ENCODE measurements around the gene LRR1.

The LRR1 gene

DNA sequence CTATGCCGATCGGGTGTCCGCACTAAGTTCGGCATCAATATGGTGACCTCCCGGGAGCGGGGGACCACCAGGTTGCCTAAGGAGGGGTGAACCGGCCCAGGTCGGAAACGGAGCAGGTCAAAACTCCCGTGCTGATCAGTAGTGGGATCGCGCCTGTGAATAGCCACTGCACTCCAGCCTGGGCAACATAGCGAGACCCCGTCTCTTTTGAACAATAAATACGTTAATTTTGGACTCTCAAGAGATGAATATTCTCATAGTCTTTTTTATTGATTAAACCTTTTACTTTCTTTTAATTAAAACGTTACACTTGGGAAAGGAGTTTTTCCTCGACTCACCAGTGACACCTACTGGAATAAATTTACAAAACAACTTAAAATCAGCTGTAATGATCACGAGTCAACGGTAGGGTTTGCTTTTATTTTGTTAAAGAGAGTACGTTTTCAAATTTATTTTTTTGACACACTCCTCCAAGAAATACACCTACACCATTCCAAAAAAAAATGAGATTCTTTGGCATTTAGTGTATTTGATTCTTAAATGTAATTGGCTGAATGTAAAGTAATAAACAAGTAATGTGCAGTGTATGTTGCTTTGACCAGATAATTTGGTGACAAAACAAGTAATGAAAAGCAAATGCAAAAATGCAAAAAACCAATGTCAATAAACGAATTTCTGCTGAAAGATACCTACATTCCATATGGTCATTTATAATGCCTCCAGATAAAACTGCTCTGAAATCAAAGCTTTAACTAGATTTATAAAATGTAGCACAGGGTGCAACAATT, 11.9 kb upstream of the LRR1 start (continued):
- TF ChIP-seq ZBTB21 (tag by site-specific recombination; IDR thresholded peaks at IDR 0.05) = no peak; the same call in 1 of the 2 replicates
- TF ChIP-seq ZBTB20 (tag by site-specific recombination; IDR thresholded peaks at IDR 0.05) = no peak
- no peak; the same call in 1 of the 2 replicates for TF ChIP-seq ZNF394 (tag by site-specific recombination; IDR thresholded peaks at IDR 0.05; ENCODE audit: borderline replicate concordance)
- TF ChIP-seq, protein P1, sequence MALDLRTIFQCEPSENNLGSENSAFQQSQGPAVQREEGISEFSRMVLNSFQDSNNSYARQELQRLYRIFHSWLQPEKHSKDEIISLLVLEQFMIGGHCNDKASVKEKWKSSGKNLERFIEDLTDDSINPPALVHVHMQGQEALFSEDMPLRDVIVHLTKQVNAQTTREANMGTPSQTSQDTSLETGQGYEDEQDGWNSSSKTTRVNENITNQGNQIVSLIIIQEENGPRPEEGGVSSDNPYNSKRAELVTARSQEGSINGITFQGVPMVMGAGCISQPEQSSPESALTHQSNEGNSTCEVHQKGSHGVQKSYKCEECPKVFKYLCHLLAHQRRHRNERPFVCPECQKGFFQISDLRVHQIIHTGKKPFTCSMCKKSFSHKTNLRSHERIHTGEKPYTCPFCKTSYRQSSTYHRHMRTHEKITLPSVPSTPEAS (tag by site-specific recombination; IDR thresholded peaks at IDR 0.05) = no peak
- TF ChIP-seq, protein P2, sequence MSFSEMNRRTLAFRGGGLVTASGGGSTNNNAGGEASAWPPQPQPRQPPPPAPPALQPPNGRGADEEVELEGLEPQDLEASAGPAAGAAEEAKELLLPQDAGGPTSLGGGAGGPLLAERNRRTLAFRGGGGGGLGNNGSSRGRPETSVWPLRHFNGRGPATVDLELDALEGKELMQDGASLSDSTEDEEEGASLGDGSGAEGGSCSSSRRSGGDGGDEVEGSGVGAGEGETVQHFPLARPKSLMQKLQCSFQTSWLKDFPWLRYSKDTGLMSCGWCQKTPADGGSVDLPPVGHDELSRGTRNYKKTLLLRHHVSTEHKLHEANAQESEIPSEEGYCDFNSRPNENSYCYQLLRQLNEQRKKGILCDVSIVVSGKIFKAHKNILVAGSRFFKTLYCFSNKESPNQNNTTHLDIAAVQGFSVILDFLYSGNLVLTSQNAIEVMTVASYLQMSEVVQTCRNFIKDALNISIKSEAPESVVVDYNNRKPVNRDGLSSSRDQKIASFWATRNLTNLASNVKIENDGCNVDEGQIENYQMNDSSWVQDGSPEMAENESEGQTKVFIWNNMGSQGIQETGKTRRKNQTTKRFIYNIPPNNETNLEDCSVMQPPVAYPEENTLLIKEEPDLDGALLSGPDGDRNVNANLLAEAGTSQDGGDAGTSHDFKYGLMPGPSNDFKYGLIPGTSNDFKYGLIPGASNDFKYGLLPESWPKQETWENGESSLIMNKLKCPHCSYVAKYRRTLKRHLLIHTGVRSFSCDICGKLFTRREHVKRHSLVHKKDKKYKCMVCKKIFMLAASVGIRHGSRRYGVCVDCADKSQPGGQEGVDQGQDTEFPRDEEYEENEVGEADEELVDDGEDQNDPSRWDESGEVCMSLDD (tag by site-specific recombination; IDR thresholded peaks at IDR 0.05) = peak; percentile 29
- peak; percentile 89 for TF ChIP-seq ZFP37 (tag by site-specific recombination; IDR thresholded peaks at IDR 0.05)
- TF ChIP-seq, protein P3, sequence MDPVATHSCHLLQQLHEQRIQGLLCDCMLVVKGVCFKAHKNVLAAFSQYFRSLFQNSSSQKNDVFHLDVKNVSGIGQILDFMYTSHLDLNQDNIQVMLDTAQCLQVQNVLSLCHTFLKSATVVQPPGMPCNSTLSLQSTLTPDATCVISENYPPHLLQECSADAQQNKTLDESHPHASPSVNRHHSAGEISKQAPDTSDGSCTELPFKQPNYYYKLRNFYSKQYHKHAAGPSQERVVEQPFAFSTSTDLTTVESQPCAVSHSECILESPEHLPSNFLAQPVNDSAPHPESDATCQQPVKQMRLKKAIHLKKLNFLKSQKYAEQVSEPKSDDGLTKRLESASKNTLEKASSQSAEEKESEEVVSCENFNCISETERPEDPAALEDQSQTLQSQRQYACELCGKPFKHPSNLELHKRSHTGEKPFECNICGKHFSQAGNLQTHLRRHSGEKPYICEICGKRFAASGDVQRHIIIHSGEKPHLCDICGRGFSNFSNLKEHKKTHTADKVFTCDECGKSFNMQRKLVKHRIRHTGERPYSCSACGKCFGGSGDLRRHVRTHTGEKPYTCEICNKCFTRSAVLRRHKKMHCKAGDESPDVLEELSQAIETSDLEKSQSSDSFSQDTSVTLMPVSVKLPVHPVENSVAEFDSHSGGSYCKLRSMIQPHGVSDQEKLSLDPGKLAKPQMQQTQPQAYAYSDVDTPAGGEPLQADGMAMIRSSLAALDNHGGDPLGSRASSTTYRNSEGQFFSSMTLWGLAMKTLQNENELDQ (tag by site-specific recombination; IDR thresholded peaks at IDR 0.05; ENCODE audit: low read depth) = no peak
- no peak for TF ChIP-seq MEIS1 (CRISPR knock-in tag; IDR thresholded peaks at IDR 0.05; ENCODE audit: borderline replicate concordance)
- TF ChIP-seq, protein P4, sequence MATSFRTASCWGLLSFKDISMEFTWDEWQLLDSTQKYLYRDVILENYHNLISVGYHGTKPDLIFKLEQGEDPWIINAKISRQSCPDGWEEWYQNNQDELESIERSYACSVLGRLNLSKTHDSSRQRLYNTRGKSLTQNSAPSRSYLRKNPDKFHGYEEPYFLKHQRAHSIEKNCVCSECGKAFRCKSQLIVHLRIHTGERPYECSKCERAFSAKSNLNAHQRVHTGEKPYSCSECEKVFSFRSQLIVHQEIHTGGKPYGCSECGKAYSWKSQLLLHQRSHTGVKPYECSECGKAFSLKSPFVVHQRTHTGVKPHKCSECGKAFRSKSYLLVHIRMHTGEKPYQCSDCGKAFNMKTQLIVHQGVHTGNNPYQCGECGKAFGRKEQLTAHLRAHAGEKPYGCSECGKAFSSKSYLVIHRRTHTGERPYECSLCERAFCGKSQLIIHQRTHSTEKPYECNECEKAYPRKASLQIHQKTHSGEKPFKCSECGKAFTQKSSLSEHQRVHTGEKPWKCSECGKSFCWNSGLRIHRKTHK (tag by site-specific recombination; IDR thresholded peaks at IDR 0.05) = no peak
- no peak for TF ChIP-seq ZIC2 (tag by site-specific recombination; IDR thresholded peaks at IDR 0.05)
- TF ChIP-seq EGR2 (tag by site-specific recombination; IDR thresholded peaks at IDR 0.05; ENCODE audit: low read depth) = no peak
- no peak; the same call in 1 of the 2 replicates for TF ChIP-seq SP2 (tag by site-specific recombination; IDR thresholded peaks at IDR 0.05)
- TF ChIP-seq ZNF555 (tag by site-specific recombination; conservative IDR thresholded peaks at IDR 0.05) = no peak
- no peak for TF ChIP-seq ZNF221 (tag by site-specific recombination; IDR thresholded peaks at IDR 0.05; ENCODE audit: borderline replicate concordance)
- TF ChIP-seq, protein P5, sequence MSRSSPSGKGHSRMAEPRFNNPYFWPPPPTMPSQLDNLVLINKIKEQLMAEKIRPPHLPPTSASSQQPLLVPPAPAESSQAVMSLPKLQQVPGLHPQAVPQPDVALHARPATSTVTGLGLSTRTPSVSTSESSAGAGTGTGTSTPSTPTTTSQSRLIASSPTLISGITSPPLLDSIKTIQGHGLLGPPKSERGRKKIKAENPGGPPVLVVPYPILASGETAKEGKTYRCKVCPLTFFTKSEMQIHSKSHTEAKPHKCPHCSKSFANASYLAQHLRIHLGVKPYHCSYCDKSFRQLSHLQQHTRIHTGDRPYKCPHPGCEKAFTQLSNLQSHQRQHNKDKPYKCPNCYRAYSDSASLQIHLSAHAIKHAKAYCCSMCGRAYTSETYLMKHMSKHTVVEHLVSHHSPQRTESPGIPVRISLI (tag by site-specific recombination; IDR thresholded peaks at IDR 0.05) = 0 out of 2 replicates have a peak, but pooled peaks have one; percentile 44
- peak; percentile 100 for TF ChIP-seq ZEB2 (tag by site-specific recombination; IDR thresholded peaks at IDR 0.05)
- TF ChIP-seq, protein P6, sequence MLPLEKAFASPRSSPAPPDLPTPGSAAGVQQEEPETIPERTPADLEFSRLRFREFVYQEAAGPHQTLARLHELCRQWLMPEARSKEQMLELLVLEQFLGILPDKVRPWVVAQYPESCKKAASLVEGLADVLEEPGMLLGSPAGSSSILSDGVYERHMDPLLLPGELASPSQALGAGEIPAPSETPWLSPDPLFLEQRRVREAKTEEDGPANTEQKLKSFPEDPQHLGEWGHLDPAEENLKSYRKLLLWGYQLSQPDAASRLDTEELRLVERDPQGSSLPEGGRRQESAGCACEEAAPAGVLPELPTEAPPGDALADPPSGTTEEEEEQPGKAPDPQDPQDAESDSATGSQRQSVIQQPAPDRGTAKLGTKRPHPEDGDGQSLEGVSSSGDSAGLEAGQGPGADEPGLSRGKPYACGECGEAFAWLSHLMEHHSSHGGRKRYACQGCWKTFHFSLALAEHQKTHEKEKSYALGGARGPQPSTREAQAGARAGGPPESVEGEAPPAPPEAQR (tag by site-specific recombination; IDR thresholded peaks at IDR 0.05) = no peak
- no peak for TF ChIP-seq KLF16 (tag by site-specific recombination; IDR thresholded peaks at IDR 0.05)
- no peak for TF ChIP-seq TCF7L2 (IDR thresholded peaks at IDR 0.05; ENCODE audit: borderline replicate concordance, low read depth, low read length)
- TF ChIP-seq ZNF132 (tag by site-specific recombination; IDR thresholded peaks at IDR 0.05; ENCODE audit: borderline replicate concordance) = no peak; the same call in 1 of the 2 replicates
- TF ChIP-seq ZNF624 (tag by site-specific recombination; IDR thresholded peaks at IDR 0.05) = no peak
- TF ChIP-seq ZXDB (tag by site-specific recombination; IDR thresholded peaks at IDR 0.05) = no peak
- no peak for TF ChIP-seq ZNF146 (tag by site-specific recombination; IDR thresholded peaks at IDR 0.05)
- no peak for TF ChIP-seq ZNF169 (tag by site-specific recombination; IDR thresholded peaks at IDR 0.05)
- TF ChIP-seq, protein P7, sequence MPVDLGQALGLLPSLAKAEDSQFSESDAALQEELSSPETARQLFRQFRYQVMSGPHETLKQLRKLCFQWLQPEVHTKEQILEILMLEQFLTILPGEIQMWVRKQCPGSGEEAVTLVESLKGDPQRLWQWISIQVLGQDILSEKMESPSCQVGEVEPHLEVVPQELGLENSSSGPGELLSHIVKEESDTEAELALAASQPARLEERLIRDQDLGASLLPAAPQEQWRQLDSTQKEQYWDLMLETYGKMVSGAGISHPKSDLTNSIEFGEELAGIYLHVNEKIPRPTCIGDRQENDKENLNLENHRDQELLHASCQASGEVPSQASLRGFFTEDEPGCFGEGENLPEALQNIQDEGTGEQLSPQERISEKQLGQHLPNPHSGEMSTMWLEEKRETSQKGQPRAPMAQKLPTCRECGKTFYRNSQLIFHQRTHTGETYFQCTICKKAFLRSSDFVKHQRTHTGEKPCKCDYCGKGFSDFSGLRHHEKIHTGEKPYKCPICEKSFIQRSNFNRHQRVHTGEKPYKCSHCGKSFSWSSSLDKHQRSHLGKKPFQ (tag by site-specific recombination; IDR thresholded peaks at IDR 0.05) = peak; percentile 86
- no peak for TF ChIP-seq ZNF747 (tag by site-specific recombination; IDR thresholded peaks at IDR 0.05)
- TF ChIP-seq ZNF785 (tag by site-specific recombination; IDR thresholded peaks at IDR 0.05) = 0 out of 2 replicates have a peak, but pooled peaks have one; percentile 4
- no peak; the same call in none of the 2 replicates for TF ChIP-seq WT1 (tag by site-specific recombination; IDR thresholded peaks at IDR 0.05)

Measured in HEK293 (cell line).